HEK293 (cell line): Measurements from ENCODE around the gene GPSM1.

ENCODE experiments used
- EGR2 ChIP-seq: fragments of 450-650 bp; formaldehyde crosslinking; IDR thresholded peaks from 2 replicates; pipeline ENCODE4 v1.5.1; 2016; ENCODE audit warnings: low read depth, missing biosample characterization, missing genetic modification characterization
- FEZF1 ChIP-seq: fragments of 450-650 bp; formaldehyde crosslinking; IDR thresholded peaks from 2 replicates; pipeline ENCODE4 v1.5.1; 2016; ENCODE audit warnings: missing biosample characterization, missing genetic modification characterization
- IKZF3 ChIP-seq: fragments of 450-650 bp; IDR thresholded peaks from 2 replicates; pipeline ENCODE4 v1.5.0; 2018; ENCODE audit warnings: missing biosample characterization, mild to moderate bottlenecking, missing genetic modification characterization, moderate library complexity
- KLF1 ChIP-seq: fragments of 450-650 bp; formaldehyde crosslinking; IDR thresholded peaks from 2 replicates; pipeline ENCODE4 v1.5.1; 2016; ENCODE audit warnings: missing biosample characterization, missing genetic modification characterization
- SCRT2 ChIP-seq: fragments of 450-650 bp; formaldehyde crosslinking; IDR thresholded peaks from 2 replicates; pipeline ENCODE4 v1.5.1; 2016; ENCODE audit warnings: missing biosample characterization, missing genetic modification characterization
- SP3 ChIP-seq: fragments of 450-650 bp; formaldehyde crosslinking; IDR thresholded peaks from 2 replicates; pipeline ENCODE4 v1.5.1; 2016; ENCODE audit warnings: missing biosample characterization, missing genetic modification characterization
- TCF7L2 ChIP-seq: IDR thresholded peaks from 2 replicates; pipeline ENCODE4 v1.6.1; 2011; ENCODE audit warnings: low read depth, mild to moderate bottlenecking, inconsistent platforms, low read length, moderate library complexity, borderline replicate concordance
- ZBTB11 ChIP-seq: fragments of 450-650 bp; formaldehyde crosslinking; conservative IDR thresholded peaks from 2 replicates; pipeline ENCODE4 v1.5.1; 2016; ENCODE audit warnings: low read depth, missing biosample characterization, missing genetic modification characterization
- ZBTB17 ChIP-seq: fragments of 450-650 bp; formaldehyde crosslinking; IDR thresholded peaks from 2 replicates; pipeline ENCODE4 v1.5.1; 2016; ENCODE audit warnings: missing biosample characterization, missing genetic modification characterization
- ZFP3 ChIP-seq: fragments of 450-650 bp; formaldehyde crosslinking; IDR thresholded peaks from 2 replicates; pipeline ENCODE4 v1.5.1; 2016; ENCODE audit warnings: low read depth, missing biosample characterization, missing genetic modification characterization
- ZNF16 ChIP-seq: fragments of 450-650 bp; formaldehyde crosslinking; IDR thresholded peaks from 2 replicates; pipeline ENCODE4 v1.5.1; 2016; ENCODE audit warnings: low read depth, missing biosample characterization, missing genetic modification characterization
- ZNF174 ChIP-seq: fragments of 450-650 bp; formaldehyde crosslinking; IDR thresholded peaks from 2 replicates; pipeline ENCODE4 v1.5.0; 2017; ENCODE audit warnings: missing biosample characterization, mild to moderate bottlenecking, missing genetic modification characterization
- ZNF175 ChIP-seq: fragments of 450-650 bp; formaldehyde crosslinking; IDR thresholded peaks from 2 replicates; pipeline ENCODE4 v1.5.1; 2016; ENCODE audit warnings: missing biosample characterization, missing genetic modification characterization
- ZNF18 ChIP-seq: fragments of 450-650 bp; formaldehyde crosslinking; IDR thresholded peaks from 2 replicates; pipeline ENCODE4 v1.5.1; 2016; ENCODE audit warnings: missing biosample characterization, missing genetic modification characterization
- ZNF280C ChIP-seq: fragments of 450-650 bp; formaldehyde crosslinking; IDR thresholded peaks from 2 replicates; pipeline ENCODE4 v1.5.1; 2016; ENCODE audit warnings: missing biosample characterization, missing genetic modification characterization
- ZNF394 ChIP-seq: fragments of 450-650 bp; formaldehyde crosslinking; IDR thresholded peaks from 2 replicates; pipeline ENCODE4 v1.5.1; 2016; ENCODE audit warnings: missing biosample characterization, missing genetic modification characterization, mild to moderate bottlenecking, moderate library complexity, borderline replicate concordance
- ZNF426 ChIP-seq: fragments of 450-650 bp; formaldehyde crosslinking; IDR thresholded peaks from 2 replicates; pipeline ENCODE4 v1.5.1; 2017; ENCODE audit warnings: missing biosample characterization, missing genetic modification characterization, mild to moderate bottlenecking, inconsistent platforms, moderate library complexity
- ZNF585B ChIP-seq: fragments of 450-650 bp; formaldehyde crosslinking; IDR thresholded peaks from 2 replicates; pipeline ENCODE4 v1.5.1; 2016; ENCODE audit warnings: missing biosample characterization, missing genetic modification characterization
- ZNF621 ChIP-seq: fragments of 450-650 bp; formaldehyde crosslinking; IDR thresholded peaks from 2 replicates; pipeline ENCODE4 v1.5.1; 2017; ENCODE audit warnings: missing biosample characterization, missing genetic modification characterization
- ZNF624 ChIP-seq: fragments of 450-650 bp; formaldehyde crosslinking; IDR thresholded peaks from 2 replicates; pipeline ENCODE4 v1.5.1; 2017; ENCODE audit warnings: missing biosample characterization, missing genetic modification characterization
- ZNF658 ChIP-seq: fragments of 450-650 bp; formaldehyde crosslinking; IDR thresholded peaks from 2 replicates; pipeline ENCODE4; 2016; ENCODE audit warnings: missing biosample characterization, missing genetic modification characterization
- ZNF670 ChIP-seq: fragments of 450-650 bp; formaldehyde crosslinking; IDR thresholded peaks from 2 replicates; pipeline ENCODE4 v1.5.1; 2016; ENCODE audit warnings: missing biosample characterization, missing genetic modification characterization, low read depth
- ZNF776 ChIP-seq: fragments of 450-650 bp; formaldehyde crosslinking; IDR thresholded peaks from 2 replicates; pipeline ENCODE4 v1.5.0; 2017; ENCODE audit warnings: missing biosample characterization, missing genetic modification characterization, borderline replicate concordance
- ZNF785 ChIP-seq: fragments of 450-650 bp; formaldehyde crosslinking; IDR thresholded peaks from 2 replicates; pipeline ENCODE4 v1.5.1; 2016; ENCODE audit warnings: missing biosample characterization, missing genetic modification characterization
- ZNF843 ChIP-seq: fragments of 450-650 bp; formaldehyde crosslinking; IDR thresholded peaks from 2 replicates; pipeline ENCODE4 v1.5.1; 2016; ENCODE audit warnings: missing biosample characterization, missing genetic modification characterization
- ZSCAN23 ChIP-seq: fragments of 450-650 bp; formaldehyde crosslinking; IDR thresholded peaks from 2 replicates; pipeline ENCODE4 v1.5.1; 2016; ENCODE audit warnings: missing biosample characterization, missing genetic modification characterization
- TF ChIP-seq, protein P1 (sequence below): fragments of 450-650 bp; formaldehyde crosslinking; IDR thresholded peaks from 2 replicates; pipeline ENCODE4 v1.5.1; 2016; ENCODE audit warnings: missing biosample characterization, missing genetic modification characterization
- TF ChIP-seq, protein P2 (sequence below): fragments of 450-650 bp; formaldehyde crosslinking; IDR thresholded peaks from 2 replicates; pipeline ENCODE4 v1.5.1; 2016; ENCODE audit warnings: missing biosample characterization, missing genetic modification characterization, borderline replicate concordance
- TF ChIP-seq, protein P3 (sequence below): fragments of 450-650 bp; formaldehyde crosslinking; IDR thresholded peaks from 2 replicates; pipeline ENCODE4 v1.5.1; 2017; ENCODE audit warnings: missing biosample characterization, missing genetic modification characterization

The GPSM1 gene

GRCh38 chr9:136308006-136308701 is 19.2 kb upstream of the GPSM1 start (continued):
- TF ChIP-seq ZBTB11: no peak
- no peak for TF ChIP-seq FEZF1 (tag by site-specific recombination)
- TF ChIP-seq IKZF3: no peak
- TF ChIP-seq ZNF394 (tag by site-specific recombination): no peak
- TF ChIP-seq EGR2 (tag by site-specific recombination): no peak
- TF ChIP-seq ZNF16: no peak
- TF ChIP-seq SCRT2 (tag by site-specific recombination): no peak
- TF ChIP-seq, protein P1, sequence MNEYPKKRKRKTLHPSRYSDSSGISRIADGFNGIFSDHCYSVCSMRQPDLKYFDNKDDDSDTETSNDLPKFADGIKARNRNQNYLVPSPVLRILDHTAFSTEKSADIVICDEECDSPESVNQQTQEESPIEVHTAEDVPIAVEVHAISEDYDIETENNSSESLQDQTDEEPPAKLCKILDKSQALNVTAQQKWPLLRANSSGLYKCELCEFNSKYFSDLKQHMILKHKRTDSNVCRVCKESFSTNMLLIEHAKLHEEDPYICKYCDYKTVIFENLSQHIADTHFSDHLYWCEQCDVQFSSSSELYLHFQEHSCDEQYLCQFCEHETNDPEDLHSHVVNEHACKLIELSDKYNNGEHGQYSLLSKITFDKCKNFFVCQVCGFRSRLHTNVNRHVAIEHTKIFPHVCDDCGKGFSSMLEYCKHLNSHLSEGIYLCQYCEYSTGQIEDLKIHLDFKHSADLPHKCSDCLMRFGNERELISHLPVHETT: peak; percentile 13; the same call in 1 of the 2 replicates
- no peak for TF ChIP-seq ZNF174 (tag by site-specific recombination)
- TF ChIP-seq, protein P2, sequence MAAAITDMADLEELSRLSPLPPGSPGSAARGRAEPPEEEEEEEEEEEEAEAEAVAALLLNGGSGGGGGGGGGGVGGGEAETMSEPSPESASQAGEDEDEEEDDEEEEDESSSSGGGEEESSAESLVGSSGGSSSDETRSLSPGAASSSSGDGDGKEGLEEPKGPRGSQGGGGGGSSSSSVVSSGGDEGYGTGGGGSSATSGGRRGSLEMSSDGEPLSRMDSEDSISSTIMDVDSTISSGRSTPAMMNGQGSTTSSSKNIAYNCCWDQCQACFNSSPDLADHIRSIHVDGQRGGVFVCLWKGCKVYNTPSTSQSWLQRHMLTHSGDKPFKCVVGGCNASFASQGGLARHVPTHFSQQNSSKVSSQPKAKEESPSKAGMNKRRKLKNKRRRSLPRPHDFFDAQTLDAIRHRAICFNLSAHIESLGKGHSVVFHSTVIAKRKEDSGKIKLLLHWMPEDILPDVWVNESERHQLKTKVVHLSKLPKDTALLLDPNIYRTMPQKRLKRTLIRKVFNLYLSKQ: no peak
- no peak for TF ChIP-seq ZNF280C (tag by site-specific recombination)
- TF ChIP-seq ZNF624 (tag by site-specific recombination): no peak
- TF ChIP-seq ZNF621: no peak
- TF ChIP-seq ZNF426 (tag by site-specific recombination): no peak
- 0 out of 2 replicates have a peak, but pooled peaks have one; percentile 11 for TF ChIP-seq ZNF175
- no peak for TF ChIP-seq ZNF776 (tag by site-specific recombination)
- TF ChIP-seq ZBTB17: no peak
- TF ChIP-seq SP3 (tag by site-specific recombination): no peak
- no peak for TF ChIP-seq ZNF585B
- TF ChIP-seq ZNF670 (tag by site-specific recombination): peak; percentile 76; the same call in 1 of the 2 replicates
- no peak for TF ChIP-seq ZNF843 (tag by site-specific recombination)
- 0 out of 2 replicates have a peak, but pooled peaks have one; percentile 57 for TF ChIP-seq ZNF18 (tag by site-specific recombination)
- TF ChIP-seq KLF1: no peak; the same call in 1 of the 2 replicates
- no peak for TF ChIP-seq ZFP3
- TF ChIP-seq TCF7L2: no peak
- TF ChIP-seq, protein P3, sequence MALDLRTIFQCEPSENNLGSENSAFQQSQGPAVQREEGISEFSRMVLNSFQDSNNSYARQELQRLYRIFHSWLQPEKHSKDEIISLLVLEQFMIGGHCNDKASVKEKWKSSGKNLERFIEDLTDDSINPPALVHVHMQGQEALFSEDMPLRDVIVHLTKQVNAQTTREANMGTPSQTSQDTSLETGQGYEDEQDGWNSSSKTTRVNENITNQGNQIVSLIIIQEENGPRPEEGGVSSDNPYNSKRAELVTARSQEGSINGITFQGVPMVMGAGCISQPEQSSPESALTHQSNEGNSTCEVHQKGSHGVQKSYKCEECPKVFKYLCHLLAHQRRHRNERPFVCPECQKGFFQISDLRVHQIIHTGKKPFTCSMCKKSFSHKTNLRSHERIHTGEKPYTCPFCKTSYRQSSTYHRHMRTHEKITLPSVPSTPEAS: no peak
- no peak for TF ChIP-seq ZNF658
- 0 out of 2 replicates have a peak, but pooled peaks have one; percentile 80 for TF ChIP-seq ZNF785 (tag by site-specific recombination)
- TF ChIP-seq ZSCAN23 (tag by site-specific recombination): no peak
